ENCODE measurements around the gene UBAP2L.

UBAP2L gene

DNA sequence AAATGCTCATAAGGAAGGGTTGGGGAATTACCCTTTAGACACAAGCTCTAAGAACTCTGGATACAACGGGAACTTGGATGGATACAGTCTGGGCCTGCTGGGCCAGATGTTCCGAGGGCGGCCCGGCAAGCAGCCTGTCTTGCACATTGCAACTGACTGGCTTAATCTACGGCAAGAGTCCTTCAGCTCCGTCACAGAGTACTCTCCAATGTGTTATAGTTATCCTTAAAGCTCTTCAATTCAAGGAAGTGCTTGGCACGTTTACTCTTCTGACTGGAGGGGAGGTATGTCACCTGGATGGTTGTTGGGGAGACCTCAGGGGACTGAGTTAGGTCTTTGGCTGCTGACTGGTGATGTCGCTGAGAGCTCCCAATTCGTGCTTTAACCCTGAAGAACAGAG, 13.5 kb upstream of the UBAP2L start:
- no peak for DNase-seq (ENCODE audit: low read depth)
- no peak overlapping the region for H3K4me3 ChIP-seq (ENCODE audit: low read depth, low read length)
- TF ChIP-seq, protein P1, sequence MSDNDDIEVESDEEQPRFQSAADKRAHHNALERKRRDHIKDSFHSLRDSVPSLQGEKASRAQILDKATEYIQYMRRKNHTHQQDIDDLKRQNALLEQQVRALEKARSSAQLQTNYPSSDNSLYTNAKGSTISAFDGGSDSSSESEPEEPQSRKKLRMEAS (IDR thresholded peaks at IDR 0.05; ENCODE audit: low read depth, low read length), result no peak
- TF ChIP-seq, protein P2, sequence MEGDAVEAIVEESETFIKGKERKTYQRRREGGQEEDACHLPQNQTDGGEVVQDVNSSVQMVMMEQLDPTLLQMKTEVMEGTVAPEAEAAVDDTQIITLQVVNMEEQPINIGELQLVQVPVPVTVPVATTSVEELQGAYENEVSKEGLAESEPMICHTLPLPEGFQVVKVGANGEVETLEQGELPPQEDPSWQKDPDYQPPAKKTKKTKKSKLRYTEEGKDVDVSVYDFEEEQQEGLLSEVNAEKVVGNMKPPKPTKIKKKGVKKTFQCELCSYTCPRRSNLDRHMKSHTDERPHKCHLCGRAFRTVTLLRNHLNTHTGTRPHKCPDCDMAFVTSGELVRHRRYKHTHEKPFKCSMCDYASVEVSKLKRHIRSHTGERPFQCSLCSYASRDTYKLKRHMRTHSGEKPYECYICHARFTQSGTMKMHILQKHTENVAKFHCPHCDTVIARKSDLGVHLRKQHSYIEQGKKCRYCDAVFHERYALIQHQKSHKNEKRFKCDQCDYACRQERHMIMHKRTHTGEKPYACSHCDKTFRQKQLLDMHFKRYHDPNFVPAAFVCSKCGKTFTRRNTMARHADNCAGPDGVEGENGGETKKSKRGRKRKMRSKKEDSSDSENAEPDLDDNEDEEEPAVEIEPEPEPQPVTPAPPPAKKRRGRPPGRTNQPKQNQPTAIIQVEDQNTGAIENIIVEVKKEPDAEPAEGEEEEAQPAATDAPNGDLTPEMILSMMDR (IDR thresholded peaks at IDR 0.05; ENCODE audit: low read depth, low read length), result no peak
- TF ChIP-seq MYC (IDR thresholded peaks at IDR 0.05; ENCODE audit: low read depth, low read length) (no peak), POLR2A (IDR thresholded peaks at IDR 0.05; ENCODE audit: extremely low read depth, insufficient read length) (no peak)

DNA sequence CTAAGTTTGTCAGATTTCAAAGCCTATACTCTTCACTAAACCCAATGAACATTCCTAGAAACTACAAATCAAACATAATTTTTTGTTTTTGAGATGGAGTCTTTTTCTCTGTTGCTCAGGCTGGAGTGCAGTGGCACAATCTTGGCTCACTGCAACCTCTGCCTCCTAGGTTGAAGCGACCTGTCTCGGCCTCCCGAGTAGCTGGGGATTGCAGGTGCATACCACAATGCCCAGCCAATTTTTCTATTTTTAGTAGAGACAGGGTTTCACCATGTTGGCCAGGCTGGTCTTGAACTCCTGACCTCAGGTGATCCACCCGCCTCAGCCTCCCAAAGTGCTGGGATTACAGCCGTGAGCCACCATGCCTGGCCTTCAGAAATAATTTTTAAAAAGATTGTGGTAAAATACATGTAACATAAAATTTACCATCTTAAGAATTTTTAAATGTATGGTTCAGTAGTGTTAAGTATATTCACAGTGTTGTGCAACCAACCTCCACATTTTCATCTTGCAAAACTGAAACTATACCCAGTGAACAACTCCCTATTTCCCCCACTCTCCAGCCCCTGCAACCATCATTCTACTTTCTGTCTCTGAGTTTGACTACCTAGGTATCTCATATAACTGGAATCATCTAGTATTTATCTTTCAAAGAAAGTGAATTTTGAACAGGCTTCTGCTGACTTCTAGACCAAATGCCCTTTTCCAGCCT, 11.9 kb upstream of the UBAP2L start:
- H3K4me3 ChIP-seq (ENCODE audit: low read depth, low read length), result no peak overlapping the region
- TF ChIP-seq, protein P2 (IDR thresholded peaks at IDR 0.05; ENCODE audit: low read depth, low read length), result no peak
- TF ChIP-seq MYC (IDR thresholded peaks at IDR 0.05; ENCODE audit: low read depth, low read length), result no peak
- TF ChIP-seq, protein P1 (IDR thresholded peaks at IDR 0.05; ENCODE audit: low read depth, low read length), result no peak
- no peak for TF ChIP-seq POLR2A (IDR thresholded peaks at IDR 0.05; ENCODE audit: extremely low read depth, insufficient read length)
- peak; percentile 42 for DNase-seq (ENCODE audit: low read depth)

DNA sequence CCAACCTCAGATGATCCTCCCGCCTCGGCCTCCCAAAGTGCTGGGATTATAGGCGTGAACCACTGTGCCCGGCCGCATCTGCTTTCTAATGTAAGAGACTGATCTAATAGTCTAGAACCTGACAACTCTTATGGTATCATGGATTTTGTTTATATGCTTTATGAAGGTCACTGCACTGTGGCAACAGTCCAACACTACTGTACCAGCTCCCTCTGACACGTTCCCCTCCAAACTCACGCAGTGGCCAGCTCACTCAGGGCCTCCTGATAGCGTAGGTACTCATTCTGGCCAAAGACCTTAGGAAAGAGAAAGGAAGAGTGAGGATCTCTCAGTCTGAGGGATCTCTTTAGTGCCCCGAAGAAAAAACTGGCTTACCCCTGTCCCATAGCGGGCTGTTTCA, 8.7 kb upstream of the UBAP2L start:
- DNase-seq (ENCODE audit: low read depth), result no peak
- TF ChIP-seq, protein P2 (IDR thresholded peaks at IDR 0.05; ENCODE audit: low read depth, low read length), result no peak
- TF ChIP-seq POLR2A (IDR thresholded peaks at IDR 0.05; ENCODE audit: extremely low read depth, insufficient read length) (no peak), MYC (IDR thresholded peaks at IDR 0.05; ENCODE audit: low read depth, low read length) (no peak)
- TF ChIP-seq, protein P1 (IDR thresholded peaks at IDR 0.05; ENCODE audit: low read depth, low read length), result no peak

DNA sequence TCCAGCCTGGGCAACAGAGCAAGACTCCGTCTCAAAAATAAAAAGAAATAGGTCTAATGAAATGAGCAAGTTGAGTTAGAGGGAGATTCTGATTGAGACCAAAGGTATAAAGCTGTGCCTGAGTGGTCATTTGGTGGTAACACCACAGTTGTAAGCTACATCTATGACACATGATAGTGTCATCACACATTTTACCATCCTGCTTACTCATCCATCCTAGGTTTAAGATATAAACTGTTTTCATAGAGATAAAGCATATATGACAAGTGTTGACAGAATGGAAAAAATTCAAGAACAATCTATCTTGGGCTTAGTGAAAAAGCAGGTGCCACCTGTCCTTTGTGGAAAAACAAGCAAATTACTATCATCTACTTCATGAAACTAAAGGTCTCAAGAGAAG, 7.5 kb upstream of the UBAP2L start:
- no peak for TF ChIP-seq POLR2A (IDR thresholded peaks at IDR 0.05; ENCODE audit: extremely low read depth, insufficient read length)
- TF ChIP-seq, protein P2 (IDR thresholded peaks at IDR 0.05; ENCODE audit: low read depth, low read length), result no peak
- TF ChIP-seq, protein P1 (IDR thresholded peaks at IDR 0.05; ENCODE audit: low read depth, low read length), result no peak
- no peak for TF ChIP-seq MYC (IDR thresholded peaks at IDR 0.05; ENCODE audit: low read depth, low read length)
- DNase-seq (ENCODE audit: low read depth), result no peak
- no peak overlapping the region for H3K4me3 ChIP-seq (ENCODE audit: low read depth, low read length)

More for the DNA sequence above, 8.7 kb upstream of the UBAP2L start:
- no peak overlapping the region for H3K4me3 ChIP-seq (ENCODE audit: low read depth, low read length)

DNA sequence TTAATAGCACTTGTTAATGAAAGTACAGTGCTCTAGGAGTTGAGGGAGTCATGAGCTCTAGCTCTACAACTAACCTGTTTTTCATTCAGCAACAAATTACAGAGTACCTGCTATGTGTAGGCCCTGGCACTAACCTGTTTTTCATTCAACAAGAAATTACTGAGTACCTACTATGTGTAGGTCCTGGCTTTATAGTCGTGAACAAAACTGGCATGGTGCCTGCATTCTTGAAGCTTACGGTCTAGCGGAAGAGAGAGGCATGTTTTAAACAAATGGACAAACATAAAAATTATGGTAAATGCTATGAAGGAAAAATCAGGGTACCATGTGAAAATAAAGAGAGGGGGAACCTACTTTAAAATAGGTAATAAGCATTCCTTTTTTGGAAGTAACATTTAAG, 2.2 kb upstream of the UBAP2L start:
- DNase-seq (ENCODE audit: low read depth), result no peak
- TF ChIP-seq, protein P2 (IDR thresholded peaks at IDR 0.05; ENCODE audit: low read depth, low read length), result no peak
- TF ChIP-seq, protein P1 (IDR thresholded peaks at IDR 0.05; ENCODE audit: low read depth, low read length), result no peak
- no peak for TF ChIP-seq MYC (IDR thresholded peaks at IDR 0.05; ENCODE audit: low read depth, low read length)
- TF ChIP-seq POLR2A (IDR thresholded peaks at IDR 0.05; ENCODE audit: extremely low read depth, insufficient read length), result no peak
- H3K4me3 ChIP-seq (ENCODE audit: low read depth, low read length), result peak overlapping the region; percentile 96

Measured in NB4 (cell line).